ENCODE measurements around the gene SCGB1A1.

- TF ChIP-seq, protein P1, sequence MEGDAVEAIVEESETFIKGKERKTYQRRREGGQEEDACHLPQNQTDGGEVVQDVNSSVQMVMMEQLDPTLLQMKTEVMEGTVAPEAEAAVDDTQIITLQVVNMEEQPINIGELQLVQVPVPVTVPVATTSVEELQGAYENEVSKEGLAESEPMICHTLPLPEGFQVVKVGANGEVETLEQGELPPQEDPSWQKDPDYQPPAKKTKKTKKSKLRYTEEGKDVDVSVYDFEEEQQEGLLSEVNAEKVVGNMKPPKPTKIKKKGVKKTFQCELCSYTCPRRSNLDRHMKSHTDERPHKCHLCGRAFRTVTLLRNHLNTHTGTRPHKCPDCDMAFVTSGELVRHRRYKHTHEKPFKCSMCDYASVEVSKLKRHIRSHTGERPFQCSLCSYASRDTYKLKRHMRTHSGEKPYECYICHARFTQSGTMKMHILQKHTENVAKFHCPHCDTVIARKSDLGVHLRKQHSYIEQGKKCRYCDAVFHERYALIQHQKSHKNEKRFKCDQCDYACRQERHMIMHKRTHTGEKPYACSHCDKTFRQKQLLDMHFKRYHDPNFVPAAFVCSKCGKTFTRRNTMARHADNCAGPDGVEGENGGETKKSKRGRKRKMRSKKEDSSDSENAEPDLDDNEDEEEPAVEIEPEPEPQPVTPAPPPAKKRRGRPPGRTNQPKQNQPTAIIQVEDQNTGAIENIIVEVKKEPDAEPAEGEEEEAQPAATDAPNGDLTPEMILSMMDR (IDR thresholded peaks at IDR 0.05), result no peak
- TF ChIP-seq ZFX (IDR thresholded peaks at IDR 0.05; ENCODE audit: borderline replicate concordance), result no peak
These were observed 27.3 kb downstream of the SCGB1A1 start for GRCh38 chr11:62446091-62446490.
